ENCODE results near the gene C16orf90.

The C16orf90 gene

DNA sequence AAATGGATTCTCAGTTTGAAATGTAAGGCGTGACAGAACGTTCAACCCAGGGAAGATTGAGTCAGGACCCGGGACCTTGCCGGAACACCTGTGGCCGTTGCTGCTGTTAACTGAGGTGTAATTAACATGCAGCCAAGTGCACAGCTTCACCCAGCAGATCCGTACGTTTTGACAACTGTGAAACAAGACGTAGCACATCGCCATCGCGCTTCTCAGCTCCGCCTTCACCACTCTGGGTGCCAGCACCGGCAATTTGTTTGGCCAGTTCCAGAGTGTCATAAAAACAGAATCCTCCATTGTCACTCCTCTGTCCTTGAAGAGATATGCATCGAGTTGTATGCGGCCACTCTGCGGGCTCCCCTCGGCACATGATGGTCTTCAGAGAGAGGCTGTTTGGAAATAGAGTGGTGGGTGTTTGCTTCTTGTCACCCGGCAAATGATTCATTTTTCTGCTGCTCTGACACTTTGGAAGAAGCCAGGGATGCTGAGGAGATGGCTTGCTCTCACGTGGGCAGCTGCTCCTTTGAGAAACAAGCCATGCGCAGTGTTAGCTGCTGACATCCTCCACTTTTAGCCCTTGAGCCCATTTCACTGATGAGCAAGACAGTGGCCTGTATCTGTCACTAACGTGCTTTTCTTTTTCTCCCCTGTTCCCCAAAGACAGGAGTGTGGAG is 29.2 kb downstream of the C16orf90 start:
- no peak for DNase-seq (ENCODE audit: low read depth)

DNA sequence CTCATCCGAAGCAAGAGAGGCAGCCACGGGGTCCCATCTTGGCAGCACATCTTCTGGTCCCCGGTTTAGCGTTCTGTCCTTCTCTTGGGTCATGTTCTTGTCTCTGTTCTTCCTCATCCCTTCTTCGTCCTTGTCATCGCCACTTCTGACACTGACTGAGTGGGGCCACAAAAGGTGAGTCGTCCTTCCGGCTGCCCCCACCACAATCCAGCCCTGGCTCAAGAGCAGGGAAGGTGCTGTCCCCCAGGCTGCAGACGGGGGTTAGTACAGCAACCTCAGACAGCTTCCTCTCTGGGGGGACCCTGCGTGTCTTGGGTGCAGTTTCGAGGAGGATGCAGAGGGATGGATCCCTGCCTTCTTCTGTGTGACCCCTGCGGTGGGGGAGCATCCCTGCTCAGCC is 30.0 kb downstream of the C16orf90 start:
- no peak for DNase-seq (ENCODE audit: low read depth)

DNA sequence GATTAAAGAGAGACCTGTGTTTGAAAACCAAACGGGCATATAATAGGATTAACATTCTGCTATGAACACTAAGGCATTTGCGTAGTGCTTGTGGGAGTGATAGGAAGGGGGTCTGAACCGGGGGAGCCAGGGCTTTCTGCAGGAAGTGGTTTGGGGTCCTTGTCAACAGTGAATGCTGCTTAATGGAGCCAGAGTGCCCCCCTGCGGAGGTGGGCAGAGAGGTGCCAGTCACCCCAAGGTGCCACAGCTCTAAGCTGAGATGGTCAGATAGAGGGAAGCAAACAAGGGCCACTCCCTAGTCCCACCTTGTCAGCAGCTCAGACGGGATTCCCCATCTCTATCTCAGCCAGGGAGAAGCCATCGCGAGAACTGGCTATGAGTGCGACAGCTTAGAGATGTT is 34.1 kb downstream of the C16orf90 start:
- DNase-seq (ENCODE audit: low read depth): no peak

DNA sequence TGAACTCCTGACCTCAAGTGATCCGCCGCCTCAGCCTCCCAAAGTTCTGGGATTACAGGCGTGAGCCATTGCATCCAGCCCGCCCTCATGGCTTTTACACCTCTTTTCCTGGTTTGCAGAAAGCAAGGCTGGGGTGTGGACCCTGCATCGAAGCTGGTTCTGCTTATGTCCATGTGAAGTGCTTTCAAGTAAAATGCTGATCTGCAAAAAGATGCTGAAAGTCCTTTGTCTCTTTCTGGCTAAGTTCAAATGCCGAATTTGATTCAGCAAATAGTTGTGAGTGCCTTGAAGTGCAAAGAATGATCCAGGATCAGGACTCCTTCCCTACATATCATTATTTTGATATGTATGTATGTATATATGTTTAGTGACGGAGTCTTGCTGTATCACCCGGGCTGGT is 34.7 kb downstream of the C16orf90 start:
- no peak for DNase-seq (ENCODE audit: low read depth)

DNA sequence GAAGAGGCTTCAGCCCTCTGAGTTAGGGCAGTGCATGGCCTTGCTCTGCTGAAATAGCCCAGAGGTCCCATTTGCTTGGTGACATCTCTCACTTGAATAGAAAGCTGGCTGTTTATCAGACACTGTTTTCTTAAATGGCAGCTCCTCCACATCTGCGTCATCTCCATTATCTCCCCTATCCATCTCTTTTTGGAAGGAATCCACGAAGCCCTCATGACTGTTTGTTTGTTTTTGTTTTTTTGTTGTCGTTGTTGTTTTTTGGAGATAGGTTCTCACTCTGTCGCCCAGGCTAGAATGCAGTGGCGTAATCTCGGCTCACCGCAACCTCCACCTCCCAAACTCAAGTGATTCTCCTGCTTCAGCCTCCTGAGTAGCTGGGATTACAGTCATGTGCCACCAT is 35.2 kb downstream of the C16orf90 start:
- no peak for DNase-seq (ENCODE audit: low read depth)

DNA sequence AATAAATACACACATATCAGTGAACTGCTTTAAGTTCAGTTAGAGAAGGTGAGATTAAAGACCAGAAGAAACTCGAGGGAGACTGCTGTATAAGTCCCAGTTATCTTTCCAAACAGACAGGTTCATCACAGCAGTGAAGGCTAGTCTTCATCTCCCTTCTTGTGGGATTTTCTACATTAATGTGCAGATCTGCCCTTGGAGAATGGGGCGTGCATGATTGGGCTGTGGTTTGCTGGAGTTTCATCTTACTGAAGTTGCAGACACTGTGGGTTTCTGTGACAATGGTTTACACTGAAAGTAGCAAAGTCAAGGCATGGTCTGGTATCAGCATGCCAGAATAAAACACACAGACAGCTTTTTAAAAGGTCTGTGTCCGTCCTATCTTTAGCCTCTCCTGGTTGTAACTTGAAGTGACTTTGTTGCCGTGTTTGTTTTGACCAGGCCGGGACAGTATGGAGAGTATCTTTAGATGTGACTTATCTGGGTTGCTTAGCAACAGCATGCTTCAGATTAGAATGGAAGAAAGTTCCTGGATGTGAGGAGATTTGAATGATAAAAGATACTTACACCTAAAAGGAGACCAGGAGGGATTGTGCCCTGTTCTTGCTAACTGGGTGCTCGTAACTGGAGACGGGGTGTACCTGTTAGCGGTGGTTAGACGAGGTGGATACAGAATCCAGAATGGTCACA is 35.7 kb downstream of the C16orf90 start:
- no peak for DNase-seq (ENCODE audit: low read depth)

DNA sequence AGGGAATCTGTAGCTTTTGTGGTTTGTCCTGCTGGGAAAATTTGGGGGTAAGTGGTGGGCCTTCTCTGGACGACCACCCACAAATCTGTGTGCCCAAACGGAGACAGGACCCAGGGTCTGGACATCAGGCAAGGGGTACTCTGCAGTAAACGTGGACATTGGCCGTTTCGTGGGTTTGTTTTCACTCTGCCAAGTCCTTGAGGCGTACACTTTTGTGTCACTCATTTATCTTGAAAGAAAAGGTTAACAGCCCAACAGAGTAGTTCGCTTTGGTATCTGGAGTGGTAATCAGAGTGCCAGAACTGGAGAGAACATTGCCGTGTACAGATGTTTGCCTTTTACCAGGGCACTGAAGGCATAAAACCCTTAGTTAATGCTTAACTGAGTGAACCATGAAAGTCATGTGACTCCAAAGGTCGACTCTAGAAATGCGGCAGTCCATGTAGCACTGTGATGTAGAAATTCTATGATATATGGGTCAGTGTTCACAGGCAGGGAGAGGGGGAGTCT is 36.4 kb downstream of the C16orf90 start:
- DNase-seq (ENCODE audit: low read depth): no peak

DNA sequence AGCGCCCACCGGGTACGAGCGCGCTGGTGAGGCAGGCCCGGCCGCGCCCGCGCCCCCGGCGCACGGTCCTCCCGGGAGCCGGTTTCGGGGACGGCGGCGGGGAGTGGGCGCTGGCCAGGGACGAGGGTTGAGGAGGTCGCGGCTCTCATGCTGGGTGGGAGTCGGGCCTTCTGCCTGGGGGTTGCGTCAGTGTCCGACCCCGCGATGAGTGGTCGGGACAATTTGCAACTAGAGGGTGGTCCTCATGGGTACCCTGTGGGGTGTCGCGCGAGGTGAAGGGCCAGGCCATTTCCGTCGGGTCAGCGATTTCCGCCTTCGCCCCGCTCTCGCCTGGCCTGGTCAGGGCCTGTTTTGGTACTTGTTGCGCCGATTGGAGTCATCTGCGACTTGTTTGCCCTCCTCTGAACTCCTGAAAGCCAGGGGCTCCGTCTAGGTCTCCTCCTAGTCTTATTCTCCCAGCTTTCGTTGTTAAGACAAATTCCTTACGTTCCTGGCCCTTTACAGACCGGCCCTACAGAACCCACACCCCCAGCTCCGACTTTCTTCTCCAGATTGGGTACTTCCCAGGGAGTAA is 36.9 kb downstream of the C16orf90 start:
- DNase-seq (ENCODE audit: low read depth): no peak

DNA sequence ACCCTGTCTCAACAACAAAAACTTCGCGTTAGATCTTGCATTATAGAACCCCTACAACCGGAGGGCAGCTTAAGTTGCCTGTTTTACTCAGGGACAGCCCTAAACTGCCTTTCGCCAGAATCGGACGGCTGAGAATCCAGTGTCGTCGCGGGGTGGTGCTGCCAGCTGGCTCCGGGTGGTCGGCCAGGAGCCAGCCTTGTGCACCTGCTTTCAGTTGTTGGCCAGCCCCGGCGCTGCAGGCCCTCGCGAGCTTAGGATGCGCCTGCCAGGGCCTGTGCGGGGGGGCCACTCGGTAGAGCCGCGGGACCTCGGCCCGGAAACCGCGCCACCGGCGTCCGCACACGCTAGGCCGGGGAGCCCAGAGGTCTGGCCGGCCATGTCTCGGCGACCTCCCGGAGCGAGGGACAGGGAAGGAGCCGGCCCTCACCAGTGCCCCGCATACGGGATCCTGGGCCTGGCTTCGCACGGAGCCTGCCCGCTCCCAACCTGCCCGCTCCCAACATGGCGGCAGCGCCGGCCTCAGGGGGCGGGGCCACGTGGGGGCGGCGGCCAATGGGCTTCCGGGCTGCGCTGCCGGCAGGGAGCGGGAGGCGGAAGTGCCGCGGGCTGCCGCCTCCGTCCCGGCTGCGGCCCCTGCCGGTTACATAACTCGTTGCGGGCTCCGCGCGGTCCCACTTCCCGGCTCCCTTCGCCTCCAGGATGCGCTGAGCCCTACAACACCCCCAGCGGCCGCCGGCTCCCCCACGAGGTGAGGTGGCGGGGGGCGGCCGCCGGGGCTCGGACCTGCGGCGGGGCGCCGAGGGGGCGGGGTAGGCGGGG is 37.6 kb downstream of the C16orf90 start:
- peak; percentile 75 for DNase-seq (ENCODE audit: low read depth)

DNA sequence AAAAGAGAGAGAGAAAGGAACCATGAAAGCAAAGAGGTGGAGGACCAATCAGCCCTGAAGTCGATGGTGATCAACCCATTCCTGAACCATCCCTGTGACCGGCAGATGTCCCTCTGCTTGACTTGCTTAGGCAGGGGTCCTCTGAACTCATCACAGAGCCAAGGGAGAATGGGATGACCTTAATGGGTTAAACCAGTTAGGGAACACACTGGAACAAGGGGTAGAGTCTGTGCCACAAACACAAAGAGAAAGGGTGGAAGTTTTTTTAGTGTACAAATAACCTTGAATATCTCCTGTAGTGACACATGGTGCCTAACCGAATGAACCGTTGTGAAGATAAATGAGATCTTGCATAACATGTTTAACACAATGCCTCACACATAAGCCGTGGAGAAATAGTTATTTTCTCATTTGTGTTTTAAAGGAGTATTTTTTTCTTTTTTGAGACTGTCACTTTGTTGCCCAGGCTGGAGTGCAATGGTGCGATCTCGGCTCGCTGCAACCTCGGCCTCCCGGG is 40.6 kb downstream of the C16orf90 start:
- DNase-seq (ENCODE audit: low read depth): no peak

DNA sequence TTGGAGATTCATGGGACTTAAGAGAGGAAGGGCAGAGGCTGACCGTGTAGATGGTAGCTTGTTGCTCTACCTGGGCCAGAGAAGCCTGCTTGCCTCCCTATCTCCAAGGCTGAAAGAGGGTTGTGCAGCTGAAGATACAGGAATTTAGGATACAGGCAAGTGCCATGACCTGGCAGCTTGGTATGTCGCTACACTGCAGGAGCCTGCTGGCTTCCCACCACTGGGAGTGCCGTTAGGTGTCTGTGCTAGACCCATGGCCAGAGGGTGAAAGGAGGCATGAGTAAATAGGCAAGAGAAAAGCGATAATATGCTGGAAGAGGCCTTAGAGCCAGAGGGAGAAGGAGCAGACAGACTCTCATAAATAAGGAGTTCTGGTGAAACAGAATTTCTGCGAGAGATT is 41.2 kb downstream of the C16orf90 start:
- DNase-seq (ENCODE audit: low read depth): no peak

DNA sequence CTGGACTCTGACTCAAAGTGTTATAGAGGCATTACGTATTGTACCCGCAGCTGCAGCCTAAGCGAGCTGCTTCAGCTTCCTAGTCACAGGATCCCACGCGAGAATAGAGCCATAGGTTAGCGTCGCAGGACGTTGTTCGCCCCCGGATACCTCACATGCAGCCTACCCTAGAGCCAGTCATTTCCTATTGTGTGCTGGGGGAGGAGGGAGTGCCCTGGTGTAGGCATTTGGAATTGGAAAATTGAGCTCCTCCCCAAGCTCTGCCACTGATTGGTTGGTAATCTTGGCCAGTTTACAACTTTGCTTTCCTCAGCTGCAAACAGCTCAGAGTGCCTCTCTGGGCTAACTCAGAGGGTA is 51.3 kb downstream of the C16orf90 start:
- DNase-seq (ENCODE audit: low read depth): peak; percentile 59
